Spleen (tissue), 7 donors: ENCODE data around the gene EXOC3L1.

ENCODE experiments used
- POLR2A ChIP-seq, 3 donors: fragments of 450-650 bp; IDR thresholded peaks; one replicate each; pipeline ENCODE4 v1.5.1; 2017; ENCODE audit warnings: antibody characterized with exemption in 3 of 3, mild to moderate bottlenecking in 1 of 3
- TF ChIP-seq, protein P1 (sequence below), 11 experiments: fragments of 200-600 bp in 7 of 11; fragments of 450-650 bp in 4 of 11; sonication (generic) in 4 of 11; IDR thresholded peaks in 8 of 11; conservative IDR thresholded peaks in 3 of 11; 1 replicate in 7 of 11; 2 replicates in 4 of 11; pipeline versions ENCODE4 v1.4.0 to v1.8.0; 2016 to 2021; ENCODE audit warnings: antibody characterized with exemption in 11 of 11, inconsistent platforms in 4 of 11, mild to moderate bottlenecking in 1 of 11
- donor health status: DM: no; HTN: no; CAD: no; lungs with moderate emphysema.
- donor health status: DM: no; HTN: no; CAD: no.
- donor health status: DM: no; HTN: no; CAD: no.

DNA sequence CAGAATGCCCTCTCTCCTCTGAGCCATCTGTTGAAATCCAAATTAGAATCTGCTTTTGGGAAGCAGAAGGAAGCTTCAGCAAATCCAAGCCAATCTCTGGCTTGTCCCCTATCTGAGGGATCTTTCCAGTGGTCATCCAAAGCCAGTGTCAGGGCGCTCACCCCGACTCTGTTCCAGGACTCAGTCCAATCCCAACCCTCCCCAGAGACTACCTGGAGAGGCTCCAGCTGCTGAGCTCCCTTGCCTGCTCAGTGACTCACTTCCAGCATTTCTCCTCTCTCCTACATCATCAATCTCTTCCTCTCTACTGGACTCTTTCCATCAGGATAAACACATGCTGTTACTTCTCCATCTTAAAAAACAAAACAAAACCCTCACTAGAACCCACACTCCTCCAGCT lies 8.6 kb downstream of the EXOC3L1 start:
- TF ChIP-seq, protein P1, sequence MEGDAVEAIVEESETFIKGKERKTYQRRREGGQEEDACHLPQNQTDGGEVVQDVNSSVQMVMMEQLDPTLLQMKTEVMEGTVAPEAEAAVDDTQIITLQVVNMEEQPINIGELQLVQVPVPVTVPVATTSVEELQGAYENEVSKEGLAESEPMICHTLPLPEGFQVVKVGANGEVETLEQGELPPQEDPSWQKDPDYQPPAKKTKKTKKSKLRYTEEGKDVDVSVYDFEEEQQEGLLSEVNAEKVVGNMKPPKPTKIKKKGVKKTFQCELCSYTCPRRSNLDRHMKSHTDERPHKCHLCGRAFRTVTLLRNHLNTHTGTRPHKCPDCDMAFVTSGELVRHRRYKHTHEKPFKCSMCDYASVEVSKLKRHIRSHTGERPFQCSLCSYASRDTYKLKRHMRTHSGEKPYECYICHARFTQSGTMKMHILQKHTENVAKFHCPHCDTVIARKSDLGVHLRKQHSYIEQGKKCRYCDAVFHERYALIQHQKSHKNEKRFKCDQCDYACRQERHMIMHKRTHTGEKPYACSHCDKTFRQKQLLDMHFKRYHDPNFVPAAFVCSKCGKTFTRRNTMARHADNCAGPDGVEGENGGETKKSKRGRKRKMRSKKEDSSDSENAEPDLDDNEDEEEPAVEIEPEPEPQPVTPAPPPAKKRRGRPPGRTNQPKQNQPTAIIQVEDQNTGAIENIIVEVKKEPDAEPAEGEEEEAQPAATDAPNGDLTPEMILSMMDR (IDR thresholded peaks at IDR 0.05 in 8 of 11, conservative IDR thresholded peaks at IDR 0.05 in 3 of 11): no peak
- no peak for TF ChIP-seq POLR2A (IDR thresholded peaks at IDR 0.05)
